GM08714 (cell line): ENCODE measurements around the gene ENDOD1.
A peak's percentile ranks its signal among the peaks of the same experiment; 100 is the strongest.

Experiments used
- H3K4me3 ChIP-seq: fragments of 200-500 bp; sonication (Bioruptor generic); 2 replicates; pipeline ENCODE4 v1.5.1; 2014; ENCODE audit warnings: mild to moderate bottlenecking, low read length, inconsistent platforms
- ZNF274 ChIP-seq: IDR thresholded peaks from 2 replicates; pipeline ENCODE4 v1.6.1; 2012; ENCODE audit warnings: mild to moderate bottlenecking, low read depth, low read length

The ENDOD1 gene

DNA sequence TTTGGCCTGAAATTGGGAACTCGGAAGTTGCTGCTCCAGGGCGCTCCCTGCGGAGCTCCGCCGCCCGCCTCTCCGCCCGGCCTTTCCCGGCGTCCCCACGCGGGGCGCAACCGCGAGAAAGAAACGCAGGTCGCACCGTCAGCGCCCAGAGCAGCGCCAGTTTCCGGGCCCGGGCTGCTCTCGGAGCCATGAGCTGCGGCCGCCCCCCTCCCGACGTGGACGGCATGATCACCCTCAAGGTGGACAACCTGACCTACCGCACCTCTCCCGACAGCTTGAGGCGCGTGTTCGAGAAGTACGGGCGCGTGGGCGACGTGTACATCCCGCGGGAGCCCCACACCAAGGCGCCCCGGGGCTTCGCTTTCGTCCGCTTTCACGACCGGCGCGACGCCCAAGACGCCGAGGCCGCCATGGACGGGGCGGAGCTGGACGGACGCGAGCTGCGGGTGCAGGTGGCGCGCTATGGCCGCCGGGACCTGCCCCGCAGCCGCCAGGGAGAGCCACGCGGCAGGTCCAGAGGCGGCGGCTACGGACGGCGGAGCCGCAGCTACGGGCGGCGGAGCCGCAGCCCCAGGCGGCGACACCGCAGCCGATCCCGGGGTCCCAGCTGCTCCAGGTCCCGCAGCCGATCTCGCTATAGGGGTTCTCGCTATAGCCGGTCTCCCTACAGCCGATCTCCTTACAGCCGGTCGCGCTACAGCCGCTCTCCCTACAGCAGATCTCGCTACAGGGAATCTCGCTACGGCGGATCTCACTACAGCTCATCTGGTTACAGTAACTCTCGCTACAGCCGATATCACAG lies 22.4 kb upstream of the ENDOD1 start:
- no peak for TF ChIP-seq ZNF274
- peak overlapping the region; percentile 81 for H3K4me3 ChIP-seq

DNA sequence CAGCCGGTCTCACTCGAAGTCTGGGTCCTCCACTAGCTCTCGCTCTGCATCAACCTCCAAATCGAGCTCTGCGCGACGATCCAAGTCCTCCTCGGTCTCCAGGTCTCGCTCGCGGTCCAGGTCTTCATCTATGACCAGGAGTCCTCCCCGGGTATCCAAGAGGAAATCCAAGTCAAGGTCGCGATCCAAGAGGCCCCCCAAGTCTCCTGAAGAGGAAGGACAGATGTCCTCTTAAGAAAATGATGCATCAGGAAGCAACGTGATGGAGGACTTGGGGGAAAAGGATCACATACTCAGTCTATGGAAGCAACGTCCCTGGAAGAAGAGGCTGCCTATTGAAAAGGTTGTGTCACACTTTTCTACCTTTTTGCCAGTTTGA lies 21.8 kb upstream of the ENDOD1 start:
- H3K4me3 ChIP-seq, result peak overlapping the region; percentile 81

DNA sequence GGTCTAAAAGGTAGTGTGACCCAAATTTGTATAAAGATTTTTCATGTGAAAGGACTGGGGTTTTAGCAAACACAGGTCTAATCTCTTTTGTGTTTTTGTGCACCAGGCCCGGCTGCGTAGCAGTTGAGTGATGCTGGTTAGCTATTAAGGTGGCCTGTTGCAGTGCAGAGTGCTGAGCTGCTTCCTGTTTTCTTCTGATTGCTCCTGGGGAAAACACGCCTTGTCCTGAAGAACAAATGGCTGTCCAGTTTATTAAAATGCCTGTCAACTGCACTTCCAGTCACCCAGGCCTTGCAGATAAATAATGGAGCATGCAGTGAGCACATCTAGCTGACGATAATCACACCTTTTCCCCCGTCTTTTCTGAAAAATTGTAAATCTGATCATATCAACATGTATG lies 21.1 kb upstream of the ENDOD1 start:
- H3K4me3 ChIP-seq, result peak overlapping the region; percentile 81
- no peak for TF ChIP-seq ZNF274

More for the DNA sequence above, 21.8 kb upstream of the ENDOD1 start:
- TF ChIP-seq ZNF274, result no peak

DNA sequence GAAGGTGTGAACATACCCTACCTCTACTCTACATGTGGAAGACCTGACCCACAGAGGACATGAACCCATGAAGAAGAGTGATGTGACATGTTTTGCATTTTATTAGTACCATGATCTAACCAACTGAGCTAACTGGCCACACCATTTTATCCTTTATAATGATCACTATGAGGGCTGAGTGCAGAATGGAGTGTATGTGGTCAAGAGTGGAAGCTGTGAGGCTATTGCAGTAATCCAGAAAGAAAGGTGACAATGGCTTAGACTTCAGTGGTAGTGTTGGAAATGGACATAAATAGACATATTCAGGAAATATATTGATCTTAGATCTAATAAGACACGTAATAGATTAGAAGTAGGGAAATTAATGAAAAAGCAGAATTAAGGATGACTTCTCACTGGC lies 19.2 kb upstream of the ENDOD1 start:
- TF ChIP-seq ZNF274, result no peak

DNA sequence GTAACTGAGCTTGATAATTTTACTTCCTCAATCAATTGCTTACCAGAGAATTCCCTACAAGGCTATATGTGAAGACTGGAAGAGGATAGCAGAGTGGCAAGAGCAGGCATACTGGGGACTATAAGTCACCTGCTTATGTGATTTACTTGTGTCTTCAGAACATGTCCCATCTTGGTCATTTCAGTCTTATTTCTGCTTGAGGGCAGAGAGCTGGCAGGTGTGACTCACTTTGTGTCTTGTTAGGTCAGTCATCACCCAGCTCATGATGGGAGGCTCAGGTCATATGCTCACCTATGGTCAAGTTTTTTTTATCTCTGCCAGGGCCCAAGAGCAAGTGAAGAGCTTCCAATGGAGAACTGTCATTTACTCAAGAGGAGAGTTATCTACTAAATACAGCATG lies 16.7 kb upstream of the ENDOD1 start:
- H3K4me3 ChIP-seq, result no peak overlapping the region
- no peak for TF ChIP-seq ZNF274

More for the DNA sequence above, 19.2 kb upstream of the ENDOD1 start:
- H3K4me3 ChIP-seq, result no peak overlapping the region

DNA sequence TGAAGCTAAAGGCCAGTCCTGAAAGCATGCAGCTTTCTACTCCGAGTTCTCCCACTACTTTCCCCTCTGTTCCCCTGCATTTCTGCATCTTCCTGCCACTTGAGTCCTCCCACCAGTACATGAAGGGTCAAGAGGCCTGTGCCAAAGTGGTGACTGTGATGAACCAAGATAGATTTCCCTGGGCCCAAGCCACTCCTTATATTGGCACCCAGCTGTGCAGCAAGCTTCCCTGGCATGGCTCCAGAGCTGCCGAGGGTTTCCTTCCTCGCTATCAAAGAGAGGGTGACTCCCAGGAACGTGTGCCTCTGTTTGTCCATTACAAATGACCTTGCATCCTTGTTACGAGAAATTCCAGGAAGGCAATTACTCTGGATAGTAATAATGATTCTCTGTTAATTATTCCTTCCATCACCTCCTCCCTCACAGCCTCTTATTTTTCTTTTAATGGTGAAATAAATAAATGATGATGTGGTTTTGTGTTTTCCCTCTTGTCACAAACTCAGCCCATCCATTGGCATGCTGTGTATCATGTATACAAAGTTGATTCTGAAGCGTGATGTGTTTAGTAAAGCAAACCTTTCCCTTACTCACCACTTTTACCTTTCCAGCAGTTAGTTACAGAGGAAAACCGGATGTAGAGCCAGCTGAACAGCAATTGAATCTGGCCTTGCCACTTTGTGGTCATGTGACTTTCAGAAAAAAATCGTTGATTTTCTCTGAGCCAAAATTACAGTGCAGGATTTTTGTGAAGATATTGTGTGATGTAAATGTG lies 14.7 kb upstream of the ENDOD1 start:
- no peak for TF ChIP-seq ZNF274
- no peak overlapping the region for H3K4me3 ChIP-seq

DNA sequence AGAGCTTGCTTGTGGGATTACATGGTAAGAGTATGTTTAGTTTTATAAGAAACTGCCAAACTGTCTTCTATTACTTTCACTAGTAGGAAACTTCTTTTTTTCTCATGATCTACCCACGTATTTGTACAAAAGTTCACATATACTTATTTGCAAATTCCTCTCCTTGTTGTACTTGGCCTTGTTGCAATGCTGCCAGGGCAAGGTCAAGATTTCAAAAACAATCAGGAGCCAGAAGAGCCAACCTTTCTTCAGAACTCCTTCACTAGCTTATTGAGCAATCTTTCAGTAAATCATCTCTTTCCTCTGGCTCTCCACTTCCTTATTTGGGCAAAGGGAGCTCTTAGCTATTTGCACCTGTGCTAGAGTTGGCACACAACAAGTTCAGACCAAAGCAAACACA lies 13.2 kb upstream of the ENDOD1 start:
- no peak overlapping the region for H3K4me3 ChIP-seq
- no peak for TF ChIP-seq ZNF274

DNA sequence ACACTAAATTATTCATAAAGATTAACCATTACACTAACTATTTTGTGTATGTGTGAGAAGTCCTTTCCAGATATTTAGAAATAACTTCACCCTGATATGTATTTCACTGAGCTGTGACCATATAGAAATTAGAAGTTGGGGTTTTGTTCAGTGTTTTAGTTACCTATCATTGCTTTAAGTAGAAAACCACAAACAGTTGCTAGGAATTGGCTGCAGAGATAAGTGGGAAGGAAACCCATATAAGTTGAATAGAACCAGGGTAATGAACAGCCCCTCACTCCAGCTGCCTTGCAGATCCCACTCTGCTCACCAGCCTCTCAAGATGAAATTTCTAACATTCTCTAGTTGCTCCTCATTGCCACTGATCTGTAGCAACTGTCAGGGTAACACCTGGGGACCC lies 12.7 kb upstream of the ENDOD1 start:
- TF ChIP-seq ZNF274, result no peak
- no peak overlapping the region for H3K4me3 ChIP-seq

DNA sequence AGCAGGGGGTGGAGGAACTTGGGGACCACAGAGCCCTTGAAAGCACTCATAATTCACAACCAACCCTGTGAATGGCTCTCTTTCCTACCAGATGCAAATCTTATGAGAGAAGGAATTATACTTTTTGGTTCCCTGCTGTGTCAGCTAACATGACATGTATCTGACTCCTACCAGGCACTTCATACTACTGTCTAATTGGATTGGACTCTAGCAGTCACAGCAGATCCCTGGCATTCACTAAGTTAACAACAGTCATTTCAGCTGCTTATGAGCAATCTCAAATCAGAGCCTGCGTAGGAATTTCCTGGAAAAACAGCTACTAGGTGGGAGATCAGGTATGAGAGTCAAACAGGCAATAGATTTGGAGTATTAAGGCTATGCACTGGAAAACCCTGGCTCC lies 11.1 kb upstream of the ENDOD1 start:
- H3K4me3 ChIP-seq, result no peak overlapping the region

DNA sequence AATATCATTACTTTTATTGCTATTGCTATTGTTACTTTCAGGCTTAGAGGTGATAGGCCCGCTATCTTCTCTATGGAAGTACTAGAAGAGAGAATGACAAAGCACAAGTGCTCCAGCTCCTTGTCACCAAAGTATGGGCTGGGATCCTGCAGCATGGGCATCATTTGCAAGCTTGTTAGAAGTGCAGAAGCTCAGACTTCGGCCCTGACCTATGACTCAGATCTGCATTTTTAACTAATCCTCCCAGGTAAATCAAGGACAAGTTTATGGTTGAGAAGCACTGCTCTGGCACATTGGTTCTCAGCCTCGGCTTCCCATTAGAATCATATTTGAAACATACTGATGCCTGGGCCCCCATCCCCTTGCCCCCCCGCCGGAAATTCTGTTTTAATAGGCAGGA lies 8.6 kb upstream of the ENDOD1 start:
- TF ChIP-seq ZNF274, result no peak
- H3K4me3 ChIP-seq, result no peak overlapping the region

More for the DNA sequence above, 11.1 kb upstream of the ENDOD1 start:
- TF ChIP-seq ZNF274, result no peak

DNA sequence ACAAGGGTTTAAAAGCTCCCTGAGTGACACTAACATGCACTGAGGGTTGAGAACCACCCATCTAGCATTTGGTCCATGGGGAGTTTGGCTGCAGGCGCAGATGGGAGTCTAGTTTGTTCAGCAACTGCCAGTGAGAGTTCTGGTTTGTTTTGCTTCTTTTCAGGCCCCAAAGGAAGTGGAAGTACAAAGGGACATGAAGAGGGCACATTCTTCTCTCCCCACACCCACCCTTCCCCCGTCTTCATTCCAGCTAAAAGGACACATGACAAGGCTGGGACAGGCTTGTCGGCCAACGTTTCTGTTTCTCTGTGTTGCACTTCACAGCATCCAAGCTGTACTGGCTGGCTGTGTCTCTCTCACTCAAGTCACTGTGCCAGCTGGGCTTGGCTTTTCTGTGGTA lies 8.2 kb upstream of the ENDOD1 start:
- H3K4me3 ChIP-seq, result no peak overlapping the region
- no peak for TF ChIP-seq ZNF274

DNA sequence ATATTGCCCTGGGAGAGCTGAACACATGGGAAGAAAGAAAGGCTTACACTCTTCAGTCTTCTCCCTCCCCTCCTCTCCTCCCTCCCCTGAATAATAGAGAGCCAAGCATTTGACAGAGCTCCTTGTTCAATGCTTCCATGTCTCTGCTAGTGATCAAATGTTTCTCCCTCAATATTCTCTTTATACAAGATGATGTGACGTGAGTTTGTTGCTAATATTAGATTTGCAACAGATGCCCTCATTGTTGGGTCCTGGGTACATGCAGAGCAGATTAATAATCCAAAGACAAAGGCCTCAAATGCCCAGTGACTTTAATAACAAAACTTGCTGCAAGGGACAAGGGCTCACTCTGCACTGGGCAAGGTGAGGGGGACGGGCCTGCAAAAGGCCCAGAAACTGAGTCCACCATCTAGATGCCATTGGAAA lies 7.1 kb upstream of the ENDOD1 start:
- TF ChIP-seq ZNF274, result no peak
- no peak overlapping the region for H3K4me3 ChIP-seq

DNA sequence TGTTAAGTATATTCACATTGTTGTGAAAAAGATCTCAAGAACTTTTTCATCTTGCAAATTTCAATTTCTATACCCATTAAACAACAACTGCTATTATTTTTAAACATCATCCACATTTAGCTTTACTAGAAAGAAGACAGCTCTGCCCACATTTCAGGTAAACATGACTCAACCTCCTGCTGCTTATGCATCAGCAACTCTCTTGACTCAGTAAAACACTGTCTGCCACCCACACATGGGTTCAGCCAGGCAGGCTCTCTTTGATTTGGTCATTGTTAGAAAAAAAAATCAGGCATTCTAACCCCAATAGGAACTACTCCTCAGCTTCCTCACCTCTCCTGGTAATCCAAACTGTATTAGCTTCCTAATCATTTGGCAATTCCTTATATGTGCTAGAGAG lies 5.1 kb upstream of the ENDOD1 start:
- no peak for TF ChIP-seq ZNF274

DNA sequence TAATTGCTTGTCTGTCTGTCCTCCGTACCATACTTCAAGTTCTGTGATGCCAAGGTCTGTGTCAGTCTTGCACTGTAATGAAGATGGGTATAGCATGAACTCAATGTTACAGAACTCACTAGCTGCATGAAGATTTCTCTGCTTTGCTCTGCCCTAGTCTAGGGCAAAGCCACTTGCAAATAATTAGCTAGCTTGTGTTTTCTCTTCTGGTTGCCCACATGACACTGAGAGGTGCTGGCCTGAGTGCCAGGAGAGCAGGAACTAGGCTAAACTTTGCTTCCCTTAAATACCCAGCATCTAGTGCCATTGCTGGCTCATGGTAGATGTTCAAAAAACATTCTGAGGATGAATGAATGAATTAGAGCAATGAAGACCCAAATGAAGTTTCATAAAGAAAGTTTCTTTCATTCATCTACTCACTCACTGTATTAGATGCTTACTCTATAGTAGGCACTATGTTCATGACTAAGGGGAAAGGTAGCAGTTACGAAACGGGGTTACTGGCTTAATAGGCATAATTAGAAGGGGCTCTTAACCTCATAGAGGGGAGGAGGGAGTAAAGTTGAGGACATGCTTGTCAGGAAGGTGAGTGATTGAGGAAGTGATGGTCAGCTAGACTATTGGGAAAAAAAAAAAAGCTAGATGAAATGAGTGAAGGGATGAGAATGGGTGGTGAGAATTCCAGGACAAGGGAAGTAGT lies 4.4 kb upstream of the ENDOD1 start:
- TF ChIP-seq ZNF274, result no peak
- H3K4me3 ChIP-seq, result no peak overlapping the region

More for the DNA sequence above, 5.1 kb upstream of the ENDOD1 start:
- no peak overlapping the region for H3K4me3 ChIP-seq
